TTC549 (cell line): Measurements from ENCODE around the gene R3HDM4.

Source experiments
- FAIRE-seq: peaks from 2 replicates; lab custom pipeline; 2012; peaks lifted over from hg19 to GRCh38; lab: Jason Lieb, UNC

The R3HDM4 gene

GRCh38 chr19:929891-930258 lies 16.9 kb upstream of the R3HDM4 start:
- no peak for FAIRE-seq

- no peak for FAIRE-seq
Measured at GRCh38 chr19:929203-929890, 16.3 kb upstream of the R3HDM4 start.

GRCh38 chr19:928471-929202 lies 15.6 kb upstream of the R3HDM4 start:
- no peak for FAIRE-seq

GRCh38 chr19:927780-928401 lies 14.9 kb upstream of the R3HDM4 start:
- FAIRE-seq = no peak

- no peak for FAIRE-seq
Measured at GRCh38 chr19:927351-927779, 14.3 kb upstream of the R3HDM4 start.

- no peak for FAIRE-seq
Measured at GRCh38 chr19:926589-927350, 13.8 kb upstream of the R3HDM4 start.

GRCh38 chr19:926323-926588 lies 13.2 kb upstream of the R3HDM4 start:
- no peak for FAIRE-seq

- no peak for FAIRE-seq
Measured at GRCh38 chr19:925526-926322, 12.7 kb upstream of the R3HDM4 start, which contains the start of gene ARID3A. ARID3A (plus strand) TSS chr19:926035; CDS start chr19:929529, 3,494 bp downstream.

- no peak for FAIRE-seq
Measured at GRCh38 chr19:925087-925525, 12.1 kb upstream of the R3HDM4 start.

GRCh38 chr19:924553-925086 lies 11.6 kb upstream of the R3HDM4 start:
- FAIRE-seq = no peak

- FAIRE-seq = no peak
Measured at GRCh38 chr19:920051-920864, 7.2 kb upstream of the R3HDM4 start.

- FAIRE-seq = no peak
Measured at GRCh38 chr19:919199-920050, 6.4 kb upstream of the R3HDM4 start.

GRCh38 chr19:918481-919198 lies 5.6 kb upstream of the R3HDM4 start:
- FAIRE-seq = no peak

GRCh38 chr19:918152-918437 lies 5.1 kb upstream of the R3HDM4 start:
- no peak for FAIRE-seq

- FAIRE-seq = no peak
Measured at GRCh38 chr19:917323-918151, 4.5 kb upstream of the R3HDM4 start, which contains the start of gene KISS1R. KISS1R (plus strand) TSS chr19:917333; CDS start chr19:917503, 170 bp downstream.

GRCh38 chr19:916645-917322 lies 3.8 kb upstream of the R3HDM4 start:
- FAIRE-seq = no peak

GRCh38 chr19:912181-913079 lies 589 bp downstream of the R3HDM4 start:
- FAIRE-seq = no peak
